ENCODE measurements around the gene LRP8.

Gene LRP8

GRCh38 chr1:53246261-53247134 is 81.4 kb downstream of the LRP8 start:
- Mint-ChIP-seq H3K4me1 (ENCODE audit: low read depth) (no peaks in the 10 kb centered on the region), H3K36me3 (peaks cover 14% of the 10 kb centered on the region), H3K4me3 (no peak overlapping the region), H3K27ac (no peak overlapping the region), H3K27me3 (no peaks in the 10 kb centered on the region), H3K9me3 (ENCODE audit: low read depth) (no peaks in the 10 kb centered on the region)

DNA sequence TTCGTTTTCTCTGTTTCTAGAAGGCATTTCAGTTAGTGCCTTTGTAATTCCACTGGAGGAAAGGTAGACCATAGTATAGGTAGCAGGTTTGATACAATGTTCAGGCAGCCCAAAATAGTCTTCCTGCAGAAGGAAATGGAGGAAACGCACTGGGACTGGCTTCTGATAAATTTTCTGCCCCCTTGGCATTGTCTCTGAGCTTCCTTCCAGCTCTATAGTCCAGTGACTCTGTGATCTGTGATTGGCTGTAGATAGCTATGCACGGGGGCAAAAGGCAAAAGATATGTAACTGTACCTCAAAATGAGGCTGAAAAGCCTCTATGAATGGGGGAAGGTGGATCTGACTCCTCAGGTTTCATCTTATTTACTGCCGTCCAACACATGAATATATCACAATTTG is 83.7 kb downstream of the LRP8 start:
- H3K27me3 Mint-ChIP-seq = no peaks in the 10 kb centered on the region
- H3K4me3 Mint-ChIP-seq = no peak overlapping the region
- H3K9me3 Mint-ChIP-seq (ENCODE audit: low read depth) = no peaks in the 10 kb centered on the region
- H3K27ac Mint-ChIP-seq = no peak overlapping the region
- peaks cover 2% of the 10 kb centered on the region for H3K4me1 Mint-ChIP-seq (ENCODE audit: low read depth)
- H3K36me3 Mint-ChIP-seq = peaks cover 8% of the 10 kb centered on the region

DNA sequence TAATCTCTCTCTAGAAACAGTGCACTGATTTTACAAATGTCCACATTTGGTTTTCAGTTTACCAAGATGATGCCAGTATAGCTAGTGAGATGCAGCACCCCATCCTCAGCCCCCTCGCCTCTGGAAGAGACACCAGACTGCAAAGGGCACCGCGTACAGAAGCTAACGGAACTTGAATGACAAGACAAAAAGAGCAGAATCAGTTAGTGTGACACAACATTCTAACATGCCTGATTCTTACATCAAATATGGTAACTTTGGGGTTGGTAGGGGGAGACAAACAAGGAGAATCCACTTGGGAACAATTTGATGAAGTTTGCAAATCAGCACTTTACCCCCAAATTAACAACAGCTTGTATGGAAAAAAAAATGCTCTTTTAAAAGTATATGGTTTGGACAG is 85.5 kb downstream of the LRP8 start:
- no peaks in the 10 kb centered on the region for H3K27me3 Mint-ChIP-seq
- H3K27ac Mint-ChIP-seq = no peak overlapping the region
- H3K4me3 Mint-ChIP-seq = no peak overlapping the region
- peaks cover 16% of the 10 kb centered on the region for H3K4me1 Mint-ChIP-seq (ENCODE audit: low read depth)
- no peaks in the 10 kb centered on the region for H3K9me3 Mint-ChIP-seq (ENCODE audit: low read depth)
- H3K36me3 Mint-ChIP-seq = peaks cover 11% of the 10 kb centered on the region

DNA sequence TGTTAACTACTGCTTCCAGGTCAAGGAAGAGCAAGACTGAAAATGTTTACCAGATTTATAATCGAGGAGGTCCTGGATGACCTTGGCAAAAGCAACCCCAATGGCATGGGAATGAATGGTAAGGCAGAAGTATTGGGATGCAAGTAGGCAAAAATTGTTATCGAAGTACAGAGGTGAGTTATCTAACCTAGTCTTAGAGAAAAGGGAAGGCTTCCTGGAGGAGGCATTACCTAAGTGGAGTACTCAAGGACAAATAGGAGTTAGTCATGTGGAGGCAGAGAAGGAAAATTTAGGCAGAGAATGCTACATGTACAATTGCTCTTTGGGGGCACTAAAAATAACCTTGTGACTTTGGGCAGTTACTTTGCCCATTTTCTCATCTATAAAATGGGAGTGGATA is 86.0 kb downstream of the LRP8 start:
- Mint-ChIP-seq H3K27me3 (no peaks in the 10 kb centered on the region), H3K36me3 (peaks cover 7% of the 10 kb centered on the region), H3K27ac (no peak overlapping the region)

DNA sequence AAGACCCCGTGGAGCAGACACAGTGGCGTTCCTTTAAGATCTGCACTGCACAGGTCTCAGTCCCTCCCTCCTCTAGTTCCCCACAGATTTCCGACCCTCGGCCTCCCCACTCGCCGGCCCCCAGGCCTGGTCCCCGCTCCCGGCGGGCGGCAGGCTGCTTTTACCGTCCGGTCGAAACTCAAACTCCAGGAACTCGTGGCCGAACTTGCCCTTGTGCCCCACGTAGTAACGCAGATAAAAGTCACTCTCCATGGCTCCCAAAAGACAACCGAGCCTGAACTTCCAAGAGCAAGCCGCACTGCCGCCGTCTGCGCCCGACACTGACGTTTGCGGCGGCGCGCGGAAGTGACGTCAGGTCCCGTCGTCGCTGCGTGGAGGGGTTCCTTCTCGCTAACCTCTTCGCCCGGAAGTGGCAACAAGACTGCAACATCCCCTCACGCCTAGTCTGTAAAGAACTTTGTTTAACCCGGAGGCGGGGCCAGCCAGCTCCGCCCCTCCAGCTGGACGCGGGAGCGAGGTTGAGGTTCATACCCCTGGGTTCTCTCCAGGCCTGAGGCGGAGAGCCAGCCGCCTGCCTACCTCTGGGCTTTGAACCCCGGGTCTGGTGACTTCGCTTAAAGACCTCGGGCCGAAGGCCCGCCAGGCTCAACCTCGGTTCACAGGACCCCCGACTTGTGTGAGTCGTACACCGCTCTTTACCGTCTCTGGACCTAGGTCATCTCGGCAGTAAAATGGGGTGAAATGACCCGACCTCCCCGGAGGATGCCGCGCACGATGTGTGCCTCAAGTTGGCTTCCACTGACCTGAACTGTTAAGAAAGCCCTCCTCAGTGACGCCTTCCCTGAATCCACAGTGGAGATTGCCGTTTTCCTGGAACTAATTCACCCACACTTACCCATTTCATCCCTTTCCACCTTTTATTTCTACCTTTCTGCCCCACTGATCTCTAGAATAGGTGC is 89.4 kb downstream of the LRP8 start, which contains the start of gene MAGOH:
MAGOH (minus strand) TSS at position 322 of the 959 bp plus-strand sequence; CDS start at position 252, 70 bp downstream.
- H3K4me1 Mint-ChIP-seq (ENCODE audit: low read depth) = peaks cover 37% of the 10 kb centered on the region
- no peaks in the 10 kb centered on the region for H3K27me3 Mint-ChIP-seq
- H3K4me3 Mint-ChIP-seq = peak within 1 kb of the TSS; percentile 97
- no peaks in the 10 kb centered on the region for H3K9me3 Mint-ChIP-seq (ENCODE audit: low read depth)
- H3K27ac Mint-ChIP-seq = peak within 1 kb of the TSS; percentile 96
- H3K36me3 Mint-ChIP-seq = peaks cover 5% of the 10 kb centered on the region

More for the DNA sequence above, 86.0 kb downstream of the LRP8 start:
- Mint-ChIP-seq H3K4me3 (no peak overlapping the region), H3K4me1 (ENCODE audit: low read depth) (peaks cover 18% of the 10 kb centered on the region), H3K9me3 (ENCODE audit: low read depth) (no peaks in the 10 kb centered on the region)

GRCh38 chr1:53237638-53238037 is 90.2 kb downstream of the LRP8 start:
- Mint-ChIP-seq H3K27ac (peak overlapping the region; percentile 96), H3K4me1 (ENCODE audit: low read depth) (peaks cover 37% of the 10 kb centered on the region), H3K27me3 (no peaks in the 10 kb centered on the region), H3K9me3 (ENCODE audit: low read depth) (no peaks in the 10 kb centered on the region), H3K4me3 (peak overlapping the region; percentile 97), H3K36me3 (peaks cover 6% of the 10 kb centered on the region)

GRCh38 chr1:53220962-53221286 is 106.9 kb downstream of the LRP8 start:
- peaks cover 15% of the 10 kb centered on the region for H3K4me1 Mint-ChIP-seq (ENCODE audit: low read depth)
- H3K27me3 Mint-ChIP-seq = no peaks in the 10 kb centered on the region
- H3K27ac Mint-ChIP-seq = peak overlapping the region; percentile 96

DNA sequence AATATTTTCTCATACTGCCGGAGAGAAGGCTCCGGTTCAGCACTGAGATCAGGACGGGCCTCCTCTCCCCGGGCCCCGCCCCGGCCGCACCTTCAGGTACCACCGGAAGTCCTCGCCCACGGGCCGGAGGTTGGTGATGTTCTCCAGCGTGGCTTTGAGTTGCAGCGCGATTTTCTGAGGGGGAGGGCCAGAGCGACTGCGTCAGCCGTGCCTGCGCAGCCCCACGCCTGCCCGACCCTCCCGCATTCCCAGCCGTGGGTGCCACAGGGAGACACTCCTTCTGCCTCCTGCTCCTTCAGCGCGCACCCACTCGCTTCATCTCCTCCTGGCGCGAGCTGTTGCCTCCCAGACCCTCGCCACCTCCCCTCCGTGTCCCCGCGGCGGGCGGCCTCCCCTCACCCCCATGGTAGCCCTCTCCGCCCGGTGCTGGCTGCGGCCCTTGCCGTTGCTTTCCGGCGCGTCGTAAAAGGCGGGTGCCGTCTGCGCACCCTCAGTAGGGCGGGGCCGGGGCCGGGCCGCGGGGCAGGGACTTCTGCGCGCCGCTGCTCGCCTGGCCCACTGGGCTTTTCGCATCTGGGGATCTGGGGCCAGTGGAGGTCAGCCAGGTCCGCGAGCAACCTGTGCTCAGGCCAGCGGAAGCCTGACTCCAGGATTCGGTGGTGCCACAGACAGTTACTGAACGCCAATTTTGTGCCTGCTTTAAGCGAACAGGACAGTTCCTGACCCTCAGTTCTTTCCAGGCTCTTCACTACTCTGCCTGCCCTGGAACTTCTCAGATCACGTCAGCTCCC is 107.5 kb downstream of the LRP8 start, which contains the start of gene CZIB:
CZIB (minus strand) TSS at position 464 of the 791 bp plus-strand sequence; CDS start at position 405, 59 bp downstream.
- Mint-ChIP-seq H3K4me3 (peak within 1 kb of the TSS; percentile 92), H3K27ac (peak within 1 kb of the TSS; percentile 96), H3K4me1 (ENCODE audit: low read depth) (peaks cover 15% of the 10 kb centered on the region), H3K9me3 (ENCODE audit: low read depth) (no peaks in the 10 kb centered on the region), H3K36me3 (no peaks in the 10 kb centered on the region), H3K27me3 (no peaks in the 10 kb centered on the region)

More at GRCh38 chr1:53220962-53221286, 106.9 kb downstream of the LRP8 start:
- H3K9me3 Mint-ChIP-seq (ENCODE audit: low read depth) = no peaks in the 10 kb centered on the region
- H3K4me3 Mint-ChIP-seq = peak overlapping the region; percentile 92
- no peaks in the 10 kb centered on the region for H3K36me3 Mint-ChIP-seq

DNA sequence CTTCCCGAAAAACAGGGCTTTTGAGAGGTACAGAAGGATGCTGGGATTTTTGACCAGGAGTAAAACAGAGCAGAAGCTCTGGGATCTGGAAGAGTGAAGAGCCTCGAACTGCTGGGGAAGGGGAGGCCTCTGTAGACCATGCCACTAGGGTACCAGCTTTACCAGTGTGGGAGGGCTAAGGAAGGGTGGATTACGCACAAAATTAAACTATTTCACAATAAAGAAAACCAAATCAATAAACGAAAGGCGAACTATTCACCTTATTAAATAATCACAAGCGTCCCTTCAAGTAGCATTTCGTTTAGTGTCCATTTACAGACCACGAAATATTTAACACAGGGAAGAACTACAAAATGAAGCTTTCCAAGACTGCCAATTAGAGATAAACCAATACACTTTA is 108.2 kb downstream of the LRP8 start:
- Mint-ChIP-seq H3K9me3 (ENCODE audit: low read depth) (no peaks in the 10 kb centered on the region), H3K4me1 (ENCODE audit: low read depth) (peaks cover 15% of the 10 kb centered on the region), H3K27ac (peak overlapping the region; percentile 96)

GRCh38 chr1:53218201-53218600 is 109.7 kb downstream of the LRP8 start:
- Mint-ChIP-seq H3K36me3 (no peaks in the 10 kb centered on the region), H3K27ac (peak overlapping the region; percentile 96), H3K4me3 (peak overlapping the region; percentile 52), H3K4me1 (ENCODE audit: low read depth) (peaks cover 15% of the 10 kb centered on the region), H3K9me3 (ENCODE audit: low read depth) (no peaks in the 10 kb centered on the region), H3K27me3 (no peaks in the 10 kb centered on the region)

More for the DNA sequence above, 108.2 kb downstream of the LRP8 start:
- Mint-ChIP-seq H3K27me3 (no peaks in the 10 kb centered on the region), H3K36me3 (no peaks in the 10 kb centered on the region), H3K4me3 (peak overlapping the region; percentile 92)

DNA sequence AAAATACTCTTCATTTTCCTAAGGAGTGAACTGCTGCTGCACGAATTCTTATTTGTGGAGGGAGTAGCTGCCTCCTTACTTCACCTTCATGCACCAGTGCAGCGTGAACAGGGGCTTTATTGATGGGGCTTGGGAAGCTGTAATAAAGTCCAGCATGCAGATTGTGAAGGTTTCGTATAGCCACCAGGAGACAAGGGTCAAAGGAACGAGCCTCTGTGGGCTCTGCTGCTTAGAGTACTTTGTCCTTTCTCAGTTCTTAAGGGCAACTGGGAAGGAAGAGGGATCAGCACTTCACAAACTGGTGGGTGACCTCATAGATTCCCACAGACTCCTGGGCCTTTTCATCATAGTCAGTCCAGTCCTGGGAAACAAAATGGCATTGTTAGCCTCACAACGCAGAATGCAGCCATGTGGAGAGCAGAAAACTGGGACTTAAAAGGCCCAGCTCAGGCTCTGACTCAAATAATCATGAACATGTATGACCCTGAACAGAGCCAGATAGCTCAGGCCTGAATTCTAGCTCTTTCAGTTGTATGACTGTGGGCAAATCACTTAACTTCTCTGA is 113.4 kb downstream of the LRP8 start:
- Mint-ChIP-seq H3K36me3 (peaks cover 2% of the 10 kb centered on the region), H3K27ac (no peak overlapping the region), H3K4me1 (ENCODE audit: low read depth) (peaks cover 12% of the 10 kb centered on the region), H3K9me3 (ENCODE audit: low read depth) (no peaks in the 10 kb centered on the region), H3K27me3 (no peaks in the 10 kb centered on the region), H3K4me3 (no peak overlapping the region)

GRCh38 chr1:53210954-53211353 is 116.9 kb downstream of the LRP8 start:
- Mint-ChIP-seq H3K27ac (no peak overlapping the region), H3K36me3 (peaks cover 16% of the 10 kb centered on the region), H3K4me1 (ENCODE audit: low read depth) (no peaks in the 10 kb centered on the region), H3K4me3 (no peak overlapping the region), H3K9me3 (ENCODE audit: low read depth) (no peaks in the 10 kb centered on the region), H3K27me3 (no peaks in the 10 kb centered on the region)

DNA sequence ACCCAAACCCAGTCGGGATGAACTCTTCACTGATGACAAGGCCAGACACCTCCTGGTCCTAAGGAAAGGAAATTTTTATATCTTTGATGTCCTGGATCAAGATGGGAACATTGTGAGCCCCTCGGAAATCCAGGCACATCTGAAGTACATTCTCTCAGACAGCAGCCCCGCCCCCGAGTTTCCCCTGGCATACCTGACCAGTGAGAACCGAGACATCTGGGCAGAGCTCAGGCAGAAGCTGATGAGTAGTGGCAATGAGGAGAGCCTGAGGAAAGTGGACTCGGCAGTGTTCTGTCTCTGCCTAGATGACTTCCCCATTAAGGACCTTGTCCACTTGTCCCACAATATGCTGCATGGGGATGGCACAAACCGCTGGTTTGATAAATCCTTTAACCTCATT is 117.5 kb downstream of the LRP8 start:
- Mint-ChIP-seq H3K4me3 (no peak overlapping the region), H3K27ac (no peak overlapping the region), H3K4me1 (ENCODE audit: low read depth) (no peaks in the 10 kb centered on the region), H3K9me3 (ENCODE audit: low read depth) (no peaks in the 10 kb centered on the region), H3K27me3 (no peaks in the 10 kb centered on the region), H3K36me3 (peaks cover 17% of the 10 kb centered on the region)

GRCh38 chr1:53207726-53208125 is 120.1 kb downstream of the LRP8 start:
- H3K4me3 Mint-ChIP-seq = no peak overlapping the region
- peaks cover 41% of the 10 kb centered on the region for H3K36me3 Mint-ChIP-seq
- H3K4me1 Mint-ChIP-seq (ENCODE audit: low read depth) = peaks cover 3% of the 10 kb centered on the region
- peaks cover 4% of the 10 kb centered on the region for H3K9me3 Mint-ChIP-seq (ENCODE audit: low read depth)
- no peak overlapping the region for H3K27ac Mint-ChIP-seq
- no peaks in the 10 kb centered on the region for H3K27me3 Mint-ChIP-seq
